Astrocyte (in vitro differentiated cells and primary cell): ENCODE measurements around the gene DLK2.
"Not testable (repeated sequence)": the region's sequence is repeated elsewhere in the genome, so short reads cannot be mapped to it uniquely, and the experiment has no call there.

Experiments
- EZH2 ChIP-seq: IDR thresholded peaks from 2 replicates; pipeline ENCODE4 v1.6.1; 2012; ENCODE audit warnings: mild to moderate bottlenecking, low read length, inconsistent platforms; ENCODE audit not compliant: insufficient read depth
- TF ChIP-seq, protein P1 (sequence below): IDR thresholded peaks from 2 replicates; pipeline ENCODE4 v1.5.1; 2011; ENCODE audit warnings: low read depth, mild to moderate bottlenecking, inconsistent platforms, low read length, moderate library complexity; ENCODE audit not compliant: insufficient read depth

DNA sequence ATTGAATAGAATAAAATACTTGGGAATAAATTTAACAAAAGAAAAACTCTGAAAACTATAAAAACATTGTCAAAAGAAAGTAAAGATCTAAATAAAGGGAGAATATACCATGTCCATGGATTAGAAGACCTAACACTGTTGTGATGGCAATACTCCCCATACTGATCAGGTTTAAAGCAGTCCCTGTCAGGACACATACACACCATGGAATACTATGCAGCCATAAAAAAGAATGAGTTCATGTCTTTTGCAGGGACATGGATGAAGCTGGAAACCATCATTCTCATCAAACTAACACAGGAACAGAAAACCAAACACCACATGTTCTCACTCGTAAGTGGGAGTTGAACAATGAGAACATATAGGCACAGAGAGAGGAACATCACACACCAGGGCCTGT, 44.6 kb downstream of the DLK2 start:
- TF ChIP-seq, protein P1, sequence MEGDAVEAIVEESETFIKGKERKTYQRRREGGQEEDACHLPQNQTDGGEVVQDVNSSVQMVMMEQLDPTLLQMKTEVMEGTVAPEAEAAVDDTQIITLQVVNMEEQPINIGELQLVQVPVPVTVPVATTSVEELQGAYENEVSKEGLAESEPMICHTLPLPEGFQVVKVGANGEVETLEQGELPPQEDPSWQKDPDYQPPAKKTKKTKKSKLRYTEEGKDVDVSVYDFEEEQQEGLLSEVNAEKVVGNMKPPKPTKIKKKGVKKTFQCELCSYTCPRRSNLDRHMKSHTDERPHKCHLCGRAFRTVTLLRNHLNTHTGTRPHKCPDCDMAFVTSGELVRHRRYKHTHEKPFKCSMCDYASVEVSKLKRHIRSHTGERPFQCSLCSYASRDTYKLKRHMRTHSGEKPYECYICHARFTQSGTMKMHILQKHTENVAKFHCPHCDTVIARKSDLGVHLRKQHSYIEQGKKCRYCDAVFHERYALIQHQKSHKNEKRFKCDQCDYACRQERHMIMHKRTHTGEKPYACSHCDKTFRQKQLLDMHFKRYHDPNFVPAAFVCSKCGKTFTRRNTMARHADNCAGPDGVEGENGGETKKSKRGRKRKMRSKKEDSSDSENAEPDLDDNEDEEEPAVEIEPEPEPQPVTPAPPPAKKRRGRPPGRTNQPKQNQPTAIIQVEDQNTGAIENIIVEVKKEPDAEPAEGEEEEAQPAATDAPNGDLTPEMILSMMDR, result not testable (repeated sequence)
- TF ChIP-seq EZH2, result not testable (repeated sequence)
